HL-60 (cell line): ENCODE measurements around the gene ARHGAP25.

Source experiments
- DNase-seq, 2 experiments: peaks; one replicate each; pipeline ENCODE4 v3.0.0-alpha.2; 2010 to 2020; ENCODE audit warnings: low read depth in 1 of 2, low spot score in 1 of 2
- H3K27ac ChIP-seq: fragments of 250-450 bp; sonication (Bioruptor Pico); replicated peaks from 2 replicates; pipeline ENCODE4 v1.5.1; 2020; ENCODE audit warnings: mild to moderate bottlenecking, moderate library complexity
- H3K27me3 ChIP-seq: fragments of 250-450 bp; sonication (Bioruptor Pico); 2 replicates; pipeline ENCODE4 v1.5.1; 2021; ENCODE audit warnings: mild to moderate bottlenecking, moderate library complexity; ENCODE audit not compliant: insufficient read depth, poor library complexity, severe bottlenecking
- H3K4me3 ChIP-seq: replicated peaks from 2 replicates; pipeline ENCODE4 v1.5.1; 2011; ENCODE audit warnings: mild to moderate bottlenecking, control low read depth, low read length; ENCODE audit not compliant: insufficient read depth
- CTCF ChIP-seq: IDR thresholded peaks from one replicate; pipeline ENCODE4 v1.5.1; 2011; ENCODE audit warnings: low read length, control low read depth, inconsistent platforms; ENCODE audit not compliant: insufficient read depth
- GABPA ChIP-seq: IDR thresholded peaks from 2 replicates; pipeline ENCODE4 v1.6.1; 2012; ENCODE audit warnings: low read depth
- POLR2AphosphoS5 ChIP-seq: IDR thresholded peaks from 2 replicates; pipeline ENCODE4 v1.6.1; 2012; ENCODE audit warnings: low read depth
- REST ChIP-seq: IDR thresholded peaks from 2 replicates; pipeline ENCODE4 v1.6.1; 2012; ENCODE audit warnings: low read depth; ENCODE audit not compliant: insufficient replicate concordance
- SPI1 ChIP-seq: IDR thresholded peaks from 2 replicates; pipeline ENCODE4 v1.6.1; 2012; ENCODE audit warnings: low read depth, mild to moderate bottlenecking, borderline replicate concordance

ARHGAP25 gene

GRCh38 chr2:68689553-68690537, 44.8 kb upstream of the ARHGAP25 start:
- Histone ChIP-seq H3K27ac (peak overlapping the region; percentile 70), H3K27me3 (no peaks in the 10 kb centered on the region), H3K4me3 (no peak overlapping the region)
- no peak for TF ChIP-seq POLR2AphosphoS5
- TF ChIP-seq SPI1, result peak; percentile 78
- DNase-seq, result peak; percentile 65 to 77

GRCh38 chr2:68690851-68691250, 43.8 kb upstream of the ARHGAP25 start:
- TF ChIP-seq GABPA, result no peak
- no peak for TF ChIP-seq POLR2AphosphoS5
- TF ChIP-seq REST, result no peak
- no peak for TF ChIP-seq SPI1
- no peak for TF ChIP-seq CTCF

GRCh38 chr2:68692511-68692910, 42.1 kb upstream of the ARHGAP25 start:
- TF ChIP-seq SPI1, result peak; percentile 96
- no peak for TF ChIP-seq GABPA
- DNase-seq, result peak in 1 of 2 experiments; percentile 55
- Histone ChIP-seq H3K4me3 (no peak overlapping the region), H3K27ac (no peak overlapping the region), H3K27me3 (no peaks in the 10 kb centered on the region)

More at GRCh38 chr2:68690851-68691250, 43.8 kb upstream of the ARHGAP25 start:
- H3K27ac ChIP-seq, result peak overlapping the region; percentile 70
- H3K4me3 ChIP-seq, result no peak overlapping the region
- H3K27me3 ChIP-seq, result no peaks in the 10 kb centered on the region
- DNase-seq, result no peak

- TF ChIP-seq CTCF (no peak), GABPA (no peak), SPI1 (no peak), POLR2AphosphoS5 (no peak)
- no peak overlapping the region for H3K27ac ChIP-seq
- H3K4me3 ChIP-seq, result no peak overlapping the region
- H3K27me3 ChIP-seq, result no peaks in the 10 kb centered on the region
- DNase-seq, result no peak
These were observed 40.7 kb upstream of the ARHGAP25 start for GRCh38 chr2:68693951-68694350.

- no peak overlapping the region for H3K27ac ChIP-seq
- no peak overlapping the region for H3K4me3 ChIP-seq
- no peaks in the 10 kb centered on the region for H3K27me3 ChIP-seq
- no peak for DNase-seq
- TF ChIP-seq POLR2AphosphoS5, result no peak
- TF ChIP-seq CTCF, result no peak
- TF ChIP-seq GABPA, result no peak
- TF ChIP-seq SPI1, result no peak
- no peak for TF ChIP-seq REST
These were observed 38.6 kb upstream of the ARHGAP25 start for GRCh38 chr2:68695971-68696370.
